HEK293 (cell line): ENCODE data around the gene STUM.

Experiments used
- GLI2 ChIP-seq: fragments of 450-650 bp; formaldehyde crosslinking; IDR thresholded peaks from 2 replicates; pipeline ENCODE4; 2017; ENCODE audit warnings: missing biosample characterization, missing genetic modification characterization, low read depth, borderline replicate concordance
- HOXA7 ChIP-seq: sonication (generic); formaldehyde crosslinking; IDR thresholded peaks from 2 replicates; pipeline ENCODE4 v1.8.1; 2022; ENCODE audit warnings: missing genetic modification reagents, borderline replicate concordance
- IKZF3 ChIP-seq: fragments of 450-650 bp; IDR thresholded peaks from 2 replicates; pipeline ENCODE4 v1.5.0; 2018; ENCODE audit warnings: missing biosample characterization, mild to moderate bottlenecking, missing genetic modification characterization, moderate library complexity
- KLF10 ChIP-seq: fragments of 450-650 bp; IDR thresholded peaks from 2 replicates; pipeline ENCODE4 v1.5.1; 2018; ENCODE audit warnings: missing biosample characterization, mild to moderate bottlenecking, missing genetic modification characterization
- KLF16 ChIP-seq: fragments of 450-650 bp; formaldehyde crosslinking; IDR thresholded peaks from 2 replicates; pipeline ENCODE4 v1.5.1; 2017; ENCODE audit warnings: missing biosample characterization, missing genetic modification characterization
- KLF7 ChIP-seq: fragments of 450-650 bp; formaldehyde crosslinking; IDR thresholded peaks from 2 replicates; pipeline ENCODE4 v1.5.1; 2016; ENCODE audit warnings: missing biosample characterization, missing genetic modification characterization, borderline replicate concordance
- KLF8 ChIP-seq: fragments of 450-650 bp; formaldehyde crosslinking; IDR thresholded peaks from 2 replicates; pipeline ENCODE4 v1.5.1; 2016; ENCODE audit warnings: missing biosample characterization, missing genetic modification characterization
- TRIM28 ChIP-seq: IDR thresholded peaks from 2 replicates; pipeline ENCODE4 v1.6.1; 2011; ENCODE audit warnings: low read length, control low read depth, borderline replicate concordance
- ZBTB17 ChIP-seq: fragments of 450-650 bp; formaldehyde crosslinking; IDR thresholded peaks from 2 replicates; pipeline ENCODE4 v1.5.1; 2016; ENCODE audit warnings: missing biosample characterization, missing genetic modification characterization
- ZEB2 ChIP-seq: fragments of 450-650 bp; formaldehyde crosslinking; IDR thresholded peaks from 2 replicates; pipeline ENCODE4 v1.5.1; 2016; ENCODE audit warnings: missing biosample characterization, missing genetic modification characterization
- ZFP69B ChIP-seq: fragments of 450-650 bp; formaldehyde crosslinking; IDR thresholded peaks from 2 replicates; pipeline ENCODE4 v1.5.1; 2016; ENCODE audit warnings: missing biosample characterization, missing genetic modification characterization
- ZNF174 ChIP-seq: fragments of 450-650 bp; formaldehyde crosslinking; IDR thresholded peaks from 2 replicates; pipeline ENCODE4 v1.5.0; 2017; ENCODE audit warnings: missing biosample characterization, mild to moderate bottlenecking, missing genetic modification characterization
- ZNF184 ChIP-seq: fragments of 450-650 bp; IDR thresholded peaks from 2 replicates; pipeline ENCODE4 v1.5.1; 2018; ENCODE audit warnings: missing biosample characterization, mild to moderate bottlenecking, missing genetic modification characterization
- ZNF2 ChIP-seq: fragments of 450-650 bp; formaldehyde crosslinking; IDR thresholded peaks from 2 replicates; pipeline ENCODE4 v1.5.1; 2016; ENCODE audit warnings: missing biosample characterization, missing genetic modification characterization
- ZNF211 ChIP-seq: fragments of 450-650 bp; formaldehyde crosslinking; IDR thresholded peaks from 2 replicates; pipeline ENCODE4 v1.5.1; 2016; ENCODE audit warnings: low read depth, missing biosample characterization, missing genetic modification characterization
- ZNF248 ChIP-seq: fragments of 450-650 bp; formaldehyde crosslinking; IDR thresholded peaks from 2 replicates; pipeline ENCODE4 v1.5.1; 2017; ENCODE audit warnings: missing biosample characterization, missing genetic modification characterization
- ZNF335 ChIP-seq: fragments of 450-650 bp; formaldehyde crosslinking; conservative IDR thresholded peaks from 2 replicates; pipeline ENCODE4 v1.5.1; 2016; ENCODE audit warnings: missing biosample characterization, missing genetic modification characterization
- ZNF404 ChIP-seq: fragments of 450-650 bp; formaldehyde crosslinking; IDR thresholded peaks from 2 replicates; pipeline ENCODE4 v1.5.1; 2017; ENCODE audit warnings: missing biosample characterization, missing genetic modification characterization
- ZNF416 ChIP-seq: fragments of 450-650 bp; formaldehyde crosslinking; IDR thresholded peaks from 2 replicates; pipeline ENCODE4 v1.5.1; 2016; ENCODE audit warnings: missing biosample characterization, missing genetic modification characterization
- ZNF423 ChIP-seq: fragments of 450-650 bp; formaldehyde crosslinking; IDR thresholded peaks from 2 replicates; pipeline ENCODE4 v1.5.1; 2016; ENCODE audit warnings: missing biosample characterization, missing genetic modification characterization
- ZNF426 ChIP-seq: fragments of 450-650 bp; formaldehyde crosslinking; IDR thresholded peaks from 2 replicates; pipeline ENCODE4 v1.5.1; 2017; ENCODE audit warnings: missing biosample characterization, missing genetic modification characterization, mild to moderate bottlenecking, inconsistent platforms, moderate library complexity
- ZNF433 ChIP-seq: fragments of 450-650 bp; formaldehyde crosslinking; IDR thresholded peaks from 2 replicates; pipeline ENCODE4 v1.5.1; 2016; ENCODE audit warnings: missing biosample characterization, missing genetic modification characterization, low read depth
- ZNF571 ChIP-seq: fragments of 450-650 bp; formaldehyde crosslinking; IDR thresholded peaks from 2 replicates; pipeline ENCODE4 v1.5.0; 2017; ENCODE audit warnings: missing biosample characterization, missing genetic modification characterization
- ZNF626 ChIP-seq: fragments of 450-650 bp; sonication (Bioruptor Pico); formaldehyde crosslinking; IDR thresholded peaks from 2 replicates; pipeline ENCODE4 v1.5.1; 2018; ENCODE audit warnings: missing biosample characterization, missing genetic modification characterization, inconsistent platforms
- ZNF629 ChIP-seq: fragments of 450-650 bp; formaldehyde crosslinking; IDR thresholded peaks from 2 replicates; pipeline ENCODE4 v1.5.1; 2017; ENCODE audit warnings: missing biosample characterization, missing genetic modification characterization
- ZNF843 ChIP-seq: fragments of 450-650 bp; formaldehyde crosslinking; IDR thresholded peaks from 2 replicates; pipeline ENCODE4 v1.5.1; 2016; ENCODE audit warnings: missing biosample characterization, missing genetic modification characterization
- ZXDB ChIP-seq: fragments of 450-650 bp; formaldehyde crosslinking; IDR thresholded peaks from 2 replicates; pipeline ENCODE4 v1.5.1; 2016; ENCODE audit warnings: missing biosample characterization, missing genetic modification characterization
- TF ChIP-seq, protein P1 (sequence below): fragments of 450-650 bp; formaldehyde crosslinking; IDR thresholded peaks from 2 replicates; pipeline ENCODE4 v1.5.1; 2017; ENCODE audit warnings: missing biosample characterization, missing genetic modification characterization
- TF ChIP-seq, protein P2 (sequence below): IDR thresholded peaks from 2 replicates; pipeline ENCODE4 v1.6.1; 2011; ENCODE audit warnings: mild to moderate bottlenecking, low read depth, low read length, borderline replicate concordance
- TF ChIP-seq, protein P3 (sequence below): fragments of 450-650 bp; formaldehyde crosslinking; IDR thresholded peaks from 2 replicates; pipeline ENCODE4 v1.5.0; 2017; ENCODE audit warnings: missing biosample characterization, missing genetic modification characterization, borderline replicate concordance
- TF ChIP-seq, protein P4 (sequence below): fragments of 450-650 bp; formaldehyde crosslinking; IDR thresholded peaks from 2 replicates; pipeline ENCODE4 v1.5.1; 2016; ENCODE audit warnings: missing biosample characterization, missing genetic modification characterization
- TF ChIP-seq, protein P5 (sequence below): fragments of 450-650 bp; formaldehyde crosslinking; IDR thresholded peaks from 2 replicates; pipeline ENCODE4 v1.5.1; 2016; ENCODE audit warnings: missing biosample characterization, missing genetic modification characterization
- TF ChIP-seq, protein P6 (sequence below): fragments of 450-650 bp; formaldehyde crosslinking; IDR thresholded peaks from 2 replicates; pipeline ENCODE4 v1.5.1; 2017; ENCODE audit warnings: missing biosample characterization, missing genetic modification characterization

Gene STUM

DNA sequence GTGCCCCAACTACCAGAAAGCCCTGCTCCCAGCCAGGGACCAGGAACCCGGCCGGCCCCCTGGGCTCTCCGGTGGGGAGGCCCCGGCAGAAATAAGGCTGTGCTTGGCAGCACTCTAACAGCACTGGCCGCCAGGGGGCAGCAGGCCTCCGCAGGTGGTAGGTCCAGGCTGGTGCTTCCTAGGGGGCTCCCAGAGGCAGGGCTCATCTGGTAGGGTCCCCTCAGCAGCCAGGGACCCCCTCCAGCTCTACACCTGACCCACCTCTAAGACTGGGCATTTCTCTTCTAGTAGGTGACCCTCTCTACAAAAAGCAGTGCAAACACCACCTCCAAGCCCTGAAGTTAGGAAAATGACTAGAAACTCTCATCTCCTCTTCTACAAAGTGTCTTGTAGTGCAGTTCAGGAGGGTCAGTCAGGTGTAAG lies 85.6 kb downstream of the STUM start (continued):
- TF ChIP-seq, protein P1, sequence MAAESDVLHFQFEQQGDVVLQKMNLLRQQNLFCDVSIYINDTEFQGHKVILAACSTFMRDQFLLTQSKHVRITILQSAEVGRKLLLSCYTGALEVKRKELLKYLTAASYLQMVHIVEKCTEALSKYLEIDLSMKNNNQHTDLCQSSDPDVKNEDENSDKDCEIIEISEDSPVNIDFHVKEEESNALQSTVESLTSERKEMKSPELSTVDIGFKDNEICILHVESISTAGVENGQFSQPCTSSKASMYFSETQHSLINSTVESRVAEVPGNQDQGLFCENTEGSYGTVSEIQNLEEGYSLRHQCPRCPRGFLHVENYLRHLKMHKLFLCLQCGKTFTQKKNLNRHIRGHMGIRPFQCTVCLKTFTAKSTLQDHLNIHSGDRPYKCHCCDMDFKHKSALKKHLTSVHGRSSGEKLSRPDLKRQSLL = no peak
- TF ChIP-seq IKZF3 (no peak), KLF7 (tag by site-specific recombination) (no peak), TRIM28 (no peak), KLF8 (tag by site-specific recombination) (no peak), ZNF571 (tag by site-specific recombination) (no peak), GLI2 (tag by site-specific recombination) (no peak), ZFP69B (tag by site-specific recombination) (no peak), HOXA7 (CRISPR knock-in tag) (no peak), ZNF248 (tag by site-specific recombination) (no peak), ZNF211 (tag by site-specific recombination) (no peak), ZNF626 (tag by site-specific recombination) (no peak), ZNF433 (no peak), ZNF184 (no peak), ZBTB17 (tag by site-specific recombination) (peak; percentile 59), ZNF629 (tag by site-specific recombination) (peak; percentile 34; the same call in 1 of the 2 replicates), KLF16 (tag by site-specific recombination) (no peak), ZNF174 (tag by site-specific recombination) (no peak), ZEB2 (tag by site-specific recombination) (no peak; the same call in 1 of the 2 replicates), ZNF404 (no peak), KLF10 (tag by site-specific recombination) (no peak), ZNF335 (tag by site-specific recombination) (no peak), ZNF426 (no peak), ZXDB (tag by site-specific recombination) (peak; percentile 98), ZNF2 (peak; percentile 85), ZNF423 (tag by site-specific recombination) (no peak), ZNF843 (tag by site-specific recombination) (no peak), ZNF416 (no peak)
- TF ChIP-seq, protein P2, sequence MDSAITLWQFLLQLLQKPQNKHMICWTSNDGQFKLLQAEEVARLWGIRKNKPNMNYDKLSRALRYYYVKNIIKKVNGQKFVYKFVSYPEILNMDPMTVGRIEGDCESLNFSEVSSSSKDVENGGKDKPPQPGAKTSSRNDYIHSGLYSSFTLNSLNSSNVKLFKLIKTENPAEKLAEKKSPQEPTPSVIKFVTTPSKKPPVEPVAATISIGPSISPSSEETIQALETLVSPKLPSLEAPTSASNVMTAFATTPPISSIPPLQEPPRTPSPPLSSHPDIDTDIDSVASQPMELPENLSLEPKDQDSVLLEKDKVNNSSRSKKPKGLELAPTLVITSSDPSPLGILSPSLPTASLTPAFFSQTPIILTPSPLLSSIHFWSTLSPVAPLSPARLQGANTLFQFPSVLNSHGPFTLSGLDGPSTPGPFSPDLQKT = no peak
- TF ChIP-seq, protein P3, sequence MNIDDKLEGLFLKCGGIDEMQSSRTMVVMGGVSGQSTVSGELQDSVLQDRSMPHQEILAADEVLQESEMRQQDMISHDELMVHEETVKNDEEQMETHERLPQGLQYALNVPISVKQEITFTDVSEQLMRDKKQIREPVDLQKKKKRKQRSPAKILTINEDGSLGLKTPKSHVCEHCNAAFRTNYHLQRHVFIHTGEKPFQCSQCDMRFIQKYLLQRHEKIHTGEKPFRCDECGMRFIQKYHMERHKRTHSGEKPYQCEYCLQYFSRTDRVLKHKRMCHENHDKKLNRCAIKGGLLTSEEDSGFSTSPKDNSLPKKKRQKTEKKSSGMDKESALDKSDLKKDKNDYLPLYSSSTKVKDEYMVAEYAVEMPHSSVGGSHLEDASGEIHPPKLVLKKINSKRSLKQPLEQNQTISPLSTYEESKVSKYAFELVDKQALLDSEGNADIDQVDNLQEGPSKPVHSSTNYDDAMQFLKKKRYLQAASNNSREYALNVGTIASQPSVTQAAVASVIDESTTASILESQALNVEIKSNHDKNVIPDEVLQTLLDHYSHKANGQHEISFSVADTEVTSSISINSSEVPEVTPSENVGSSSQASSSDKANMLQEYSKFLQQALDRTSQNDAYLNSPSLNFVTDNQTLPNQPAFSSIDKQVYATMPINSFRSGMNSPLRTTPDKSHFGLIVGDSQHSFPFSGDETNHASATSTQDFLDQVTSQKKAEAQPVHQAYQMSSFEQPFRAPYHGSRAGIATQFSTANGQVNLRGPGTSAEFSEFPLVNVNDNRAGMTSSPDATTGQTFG (tag by site-specific recombination) = no peak
- TF ChIP-seq, protein P4, sequence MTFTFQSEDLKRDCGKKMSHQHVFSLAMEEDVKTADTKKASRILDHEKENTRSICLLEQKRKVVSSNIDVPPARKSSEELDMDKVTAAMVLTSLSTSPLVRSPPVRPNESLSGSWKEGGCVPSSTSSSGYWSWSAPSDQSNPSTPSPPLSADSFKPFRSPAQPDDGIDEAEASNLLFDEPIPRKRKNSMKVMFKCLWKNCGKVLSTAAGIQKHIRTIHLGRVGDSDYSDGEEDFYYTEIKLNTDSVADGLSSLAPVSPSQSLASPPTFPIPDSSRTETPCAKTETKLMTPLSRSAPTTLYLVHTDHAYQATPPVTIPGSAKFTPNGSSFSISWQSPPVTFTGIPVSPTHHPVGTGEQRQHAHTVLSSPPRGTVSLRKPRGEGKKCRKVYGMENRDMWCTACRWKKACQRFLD = no peak
- TF ChIP-seq, protein P5, sequence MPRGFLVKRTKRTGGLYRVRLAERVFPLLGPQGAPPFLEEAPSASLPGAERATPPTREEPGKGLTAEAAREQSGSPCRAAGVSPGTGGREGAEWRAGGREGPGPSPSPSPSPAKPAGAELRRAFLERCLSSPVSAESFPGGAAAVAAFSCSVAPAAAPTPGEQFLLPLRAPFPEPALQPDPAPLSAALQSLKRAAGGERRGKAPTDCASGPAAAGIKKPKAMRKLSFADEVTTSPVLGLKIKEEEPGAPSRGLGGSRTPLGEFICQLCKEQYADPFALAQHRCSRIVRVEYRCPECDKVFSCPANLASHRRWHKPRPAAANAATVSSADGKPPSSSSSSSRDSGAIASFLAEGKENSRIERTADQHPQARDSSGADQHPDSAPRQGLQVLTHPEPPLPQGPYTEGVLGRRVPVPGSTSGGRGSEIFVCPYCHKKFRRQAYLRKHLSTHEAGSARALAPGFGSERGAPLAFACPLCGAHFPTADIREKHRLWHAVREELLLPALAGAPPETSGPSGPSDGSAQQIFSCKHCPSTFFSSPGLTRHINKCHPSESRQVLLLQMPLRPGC (tag by site-specific recombination) = no peak
- TF ChIP-seq, protein P6, sequence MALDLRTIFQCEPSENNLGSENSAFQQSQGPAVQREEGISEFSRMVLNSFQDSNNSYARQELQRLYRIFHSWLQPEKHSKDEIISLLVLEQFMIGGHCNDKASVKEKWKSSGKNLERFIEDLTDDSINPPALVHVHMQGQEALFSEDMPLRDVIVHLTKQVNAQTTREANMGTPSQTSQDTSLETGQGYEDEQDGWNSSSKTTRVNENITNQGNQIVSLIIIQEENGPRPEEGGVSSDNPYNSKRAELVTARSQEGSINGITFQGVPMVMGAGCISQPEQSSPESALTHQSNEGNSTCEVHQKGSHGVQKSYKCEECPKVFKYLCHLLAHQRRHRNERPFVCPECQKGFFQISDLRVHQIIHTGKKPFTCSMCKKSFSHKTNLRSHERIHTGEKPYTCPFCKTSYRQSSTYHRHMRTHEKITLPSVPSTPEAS (tag by site-specific recombination) = peak; percentile 60
